Ectodermal cell (in vitro differentiated cells): Measurements from ENCODE around the gene SAP25.
"Not testable (repeated sequence)": the region's sequence is repeated elsewhere in the genome, so short reads cannot be mapped to it uniquely, and the experiment has no call there.

Source experiments
- H3K27ac ChIP-seq: 2 replicates; pipeline ENCODE4 v1.7.0; 2013; ENCODE audit warnings: mild to moderate bottlenecking, low read depth, low read length; ENCODE audit not compliant: insufficient read depth, poor library complexity, severe bottlenecking
- H3K27me3 ChIP-seq: 2 replicates; pipeline ENCODE4 v1.7.0; 2013; ENCODE audit warnings: mild to moderate bottlenecking, low read length; ENCODE audit not compliant: insufficient read depth, control insufficient read depth, poor library complexity, severe bottlenecking
- H3K36me3 ChIP-seq: one replicate; pipeline ENCODE4 v1.7.0; 2013; ENCODE audit warnings: low read length; ENCODE audit not compliant: control insufficient read depth, insufficient read depth
- H3K4me1 ChIP-seq: one replicate; pipeline ENCODE4 v1.7.0; 2013; ENCODE audit warnings: low read length; ENCODE audit not compliant: control insufficient read depth, insufficient read depth
- H3K4me3 ChIP-seq: 2 replicates; pipeline ENCODE4 v1.7.0; 2013; ENCODE audit warnings: low read depth, low read length, control low read depth; ENCODE audit not compliant: insufficient read depth
- H3K9me3 ChIP-seq: 2 replicates; pipeline ENCODE4 v1.7.0; 2013; ENCODE audit warnings: mild to moderate bottlenecking, low read length, moderate library complexity; ENCODE audit not compliant: control insufficient read depth
- WGBS, 2 experiments: methylation state at CpG; one replicate each; pipeline ENCODE4 v1.1.7; 2013; ENCODE audit warnings: missing lambda C conversion rate in 2 of 2; 5-methylcytosine and 5-hydroxymethylcytosine counted together

SAP25 gene

DNA sequence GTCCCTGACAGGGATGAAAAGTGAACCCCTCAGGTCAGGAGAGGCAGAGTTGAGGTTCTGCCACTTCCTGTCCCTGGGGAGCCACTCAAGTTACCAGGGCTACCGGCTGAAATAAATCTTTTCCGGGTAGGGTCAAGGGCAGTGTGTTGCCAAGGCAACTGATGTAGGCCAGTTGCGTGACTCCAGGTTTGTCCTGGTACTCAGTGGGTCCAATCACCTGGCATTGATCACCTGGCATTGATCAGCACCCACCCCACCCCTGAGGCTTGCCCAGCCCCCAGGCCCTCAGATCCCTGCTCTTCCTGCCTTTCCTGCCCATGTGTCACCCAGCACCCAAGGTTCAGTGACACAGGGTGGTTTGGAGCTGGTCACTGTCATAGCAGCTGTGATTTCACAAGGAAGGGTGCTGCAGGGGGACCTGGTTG lies 5.9 kb downstream of the SAP25 start:
- H3K4me3 ChIP-seq: no peak overlapping the region
- no peaks in the 10 kb centered on the region for H3K36me3 ChIP-seq
- H3K27ac ChIP-seq: no peak overlapping the region
- H3K9me3 ChIP-seq: no peaks in the 10 kb centered on the region
- peaks cover 37% of the 10 kb centered on the region for H3K4me1 ChIP-seq
- 83 to 86% methylated on average over 3 of the region's 3 CpGs for WGBS, 2 experiments
- peaks cover 18% of the 10 kb centered on the region for H3K27me3 ChIP-seq

DNA sequence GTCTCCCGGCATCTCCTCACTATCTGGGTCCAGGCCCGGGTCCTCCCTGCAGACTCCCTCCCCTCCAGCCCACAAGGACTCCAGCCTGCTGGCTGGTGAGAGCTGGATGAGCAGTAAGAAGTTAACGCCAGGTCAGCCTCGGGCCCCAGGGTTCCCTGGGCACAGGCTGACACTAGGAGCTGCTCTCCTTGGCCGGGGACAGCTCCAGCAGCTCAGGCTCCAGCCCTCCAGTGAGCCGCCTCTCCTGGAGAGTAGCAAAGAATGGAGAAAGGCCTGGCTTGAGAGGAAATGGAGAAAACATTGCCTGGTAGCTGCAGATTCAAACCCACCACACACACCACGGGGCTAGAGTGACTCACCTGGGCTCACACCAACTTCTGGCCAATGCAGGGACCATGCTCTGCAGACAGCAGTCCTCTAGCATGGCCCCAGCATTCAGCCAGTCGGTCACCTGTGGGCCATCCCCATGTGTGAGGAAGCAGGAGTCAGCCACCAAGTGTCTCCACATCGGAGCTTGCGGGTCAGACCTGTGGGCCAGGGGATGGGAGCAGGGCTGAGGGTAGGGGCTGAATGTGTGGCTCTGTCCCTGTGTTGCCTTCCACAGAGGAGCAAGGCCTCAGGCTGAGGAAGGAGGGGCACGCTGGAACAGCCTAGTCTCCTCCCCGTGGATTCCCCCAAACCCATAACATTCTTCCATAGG lies 6.5 kb downstream of the SAP25 start:
- no peaks in the 10 kb centered on the region for H3K36me3 ChIP-seq
- no peak overlapping the region for H3K4me3 ChIP-seq
- peaks cover 18% of the 10 kb centered on the region for H3K27me3 ChIP-seq
- H3K27ac ChIP-seq: no peak overlapping the region
- peaks cover 34% of the 10 kb centered on the region for H3K4me1 ChIP-seq
- 82 to 84% methylated on average over 12 of the region's 12 CpGs for WGBS, 2 experiments
- no peaks in the 10 kb centered on the region for H3K9me3 ChIP-seq

- no peaks in the 10 kb centered on the region for H3K9me3 ChIP-seq
- H3K27ac ChIP-seq: no peak overlapping the region
- H3K4me3 ChIP-seq: no peak overlapping the region
- H3K4me1 ChIP-seq: peaks cover 23% of the 10 kb centered on the region
- WGBS, 2 experiments: 93 to 95% methylated on average over 6 of the region's 6 CpGs
- no peaks in the 10 kb centered on the region for H3K36me3 ChIP-seq
- peaks cover 13% of the 10 kb centered on the region for H3K27me3 ChIP-seq
Measured at GRCh38 chr7:100566018-100566531, 7.6 kb downstream of the SAP25 start.

- Histone ChIP-seq H3K4me3 (no peak overlapping the region), H3K4me1 (peaks cover 15% of the 10 kb centered on the region), H3K9me3 (no peaks in the 10 kb centered on the region), H3K27ac (no peak overlapping the region), H3K27me3 (peaks cover 5% of the 10 kb centered on the region), H3K36me3 (no peaks in the 10 kb centered on the region)
- WGBS, 2 experiments: 92 to 93% methylated on average over 8 to 9 of the region's 11 CpGs
Measured at GRCh38 chr7:100565133-100565571, 8.5 kb downstream of the SAP25 start.

GRCh38 chr7:100564405-100564804 lies 9.3 kb downstream of the SAP25 start:
- H3K9me3 ChIP-seq, H3K36me3 ChIP-seq, H3K4me3 ChIP-seq, H3K4me1 ChIP-seq, H3K27ac ChIP-seq, H3K27me3 ChIP-seq: not testable (repeated sequence)
- WGBS, 2 experiments: 85 to 93% methylated on average over 6 of the region's 6 CpGs

GRCh38 chr7:100563809-100564400 lies 9.8 kb downstream of the SAP25 start:
- H3K27me3 ChIP-seq: no peaks in the 10 kb centered on the region
- no peaks in the 10 kb centered on the region for H3K9me3 ChIP-seq
- no peak overlapping the region for H3K4me3 ChIP-seq
- H3K36me3 ChIP-seq: no peaks in the 10 kb centered on the region
- WGBS, 2 experiments: 44 to 48% methylated on average over 12 of the region's 12 CpGs
- peaks cover 2% of the 10 kb centered on the region for H3K4me1 ChIP-seq
- H3K27ac ChIP-seq: no peak overlapping the region

- H3K36me3 ChIP-seq: no peaks in the 10 kb centered on the region
- no peak overlapping the region for H3K27ac ChIP-seq
- 93 to 95% methylated on average over 8 of the region's 8 CpGs for WGBS, 2 experiments
- no peaks in the 10 kb centered on the region for H3K27me3 ChIP-seq
- no peak overlapping the region for H3K4me3 ChIP-seq
- no peaks in the 10 kb centered on the region for H3K4me1 ChIP-seq
- H3K9me3 ChIP-seq: no peaks in the 10 kb centered on the region
Measured at GRCh38 chr7:100563100-100563564, 10.6 kb downstream of the SAP25 start.

DNA sequence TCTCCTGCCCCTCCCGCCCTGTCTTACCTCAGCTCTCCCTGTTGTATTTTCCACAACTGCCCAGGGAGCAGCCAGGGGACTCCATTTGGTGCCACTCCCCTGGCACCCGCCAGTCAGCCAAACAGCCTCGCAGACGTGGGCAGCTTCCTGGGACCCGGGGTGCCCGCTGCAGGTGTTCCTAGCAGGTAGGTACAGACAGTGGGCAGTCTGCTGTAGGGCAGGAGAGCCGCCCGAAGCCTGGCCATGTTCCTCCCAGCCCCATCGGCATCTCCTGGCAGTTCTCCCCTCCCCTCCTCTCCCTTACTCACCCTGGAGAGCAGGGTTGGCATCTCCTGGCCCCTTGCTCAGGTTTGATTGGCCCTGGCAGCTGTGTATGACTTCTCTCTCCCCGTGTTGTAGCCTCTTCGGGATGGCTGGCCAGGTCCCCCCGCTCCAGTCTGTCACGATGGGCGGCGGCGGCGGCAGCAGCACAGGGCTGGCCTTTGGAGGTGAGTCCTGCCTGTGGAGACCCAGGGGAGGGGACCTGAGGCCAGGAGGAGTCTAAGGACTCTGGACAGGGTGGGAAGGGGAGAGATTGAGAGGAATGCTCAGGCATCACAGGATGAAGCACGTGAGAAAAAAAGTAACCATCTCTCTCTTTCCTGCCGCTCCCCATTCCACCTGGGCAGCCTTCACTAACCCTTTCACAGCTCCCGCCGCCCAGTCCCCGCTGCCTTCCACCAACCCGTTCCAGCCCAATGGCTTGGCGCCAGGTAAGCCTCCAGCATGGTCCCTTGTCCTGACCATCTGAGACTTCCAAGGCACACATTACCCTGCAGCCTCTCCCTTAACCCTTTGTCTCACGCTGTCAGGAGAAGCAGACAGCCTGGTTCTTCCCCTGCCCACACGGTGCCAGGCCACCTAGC lies 11.3 kb downstream of the SAP25 start:
- Histone ChIP-seq H3K9me3 (no peaks in the 10 kb centered on the region), H3K27me3 (no peaks in the 10 kb centered on the region), H3K36me3 (no peaks in the 10 kb centered on the region), H3K4me3 (no peak overlapping the region), H3K4me1 (no peaks in the 10 kb centered on the region), H3K27ac (no peak overlapping the region)
- 93 to 94% methylated on average over 26 of the region's 26 CpGs for WGBS, 2 experiments

DNA sequence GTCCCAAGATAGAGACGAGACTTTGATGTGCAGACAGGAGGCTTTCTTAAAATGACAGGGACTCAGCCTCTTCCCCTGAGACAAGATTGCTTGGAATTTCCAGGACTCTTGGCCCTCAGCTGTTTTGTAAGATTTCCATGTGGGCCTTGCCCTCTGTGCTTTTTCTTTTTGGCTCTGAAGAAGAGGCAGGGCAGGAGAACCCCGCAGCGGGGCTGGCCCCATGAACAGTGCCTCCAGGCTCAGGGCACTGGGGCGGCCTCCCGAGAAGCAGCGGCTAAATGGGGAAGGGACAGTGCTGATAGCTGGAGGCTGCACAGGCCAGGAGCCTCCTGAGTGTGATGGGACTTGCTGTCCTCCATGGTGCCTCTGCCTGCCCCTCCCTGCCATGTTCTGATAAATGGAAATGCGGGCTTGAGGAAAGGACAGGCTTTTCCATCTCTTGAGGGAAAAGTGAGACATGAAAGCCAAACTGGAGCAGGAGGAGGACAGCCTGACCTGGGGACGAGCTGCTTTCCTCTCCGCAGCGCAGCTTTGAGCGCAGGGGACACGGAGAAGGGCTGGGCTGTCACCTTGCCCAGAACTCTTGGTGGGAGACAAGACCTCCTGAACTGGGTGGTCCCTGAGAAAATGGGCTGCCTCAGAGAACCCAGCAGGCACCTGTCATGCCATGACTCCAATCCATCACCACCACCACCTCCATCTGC lies 12.1 kb downstream of the SAP25 start:
- Histone ChIP-seq H3K9me3 (no peaks in the 10 kb centered on the region), H3K27ac (no peak overlapping the region), H3K36me3 (no peaks in the 10 kb centered on the region), H3K4me3 (no peak overlapping the region), H3K27me3 (no peaks in the 10 kb centered on the region), H3K4me1 (no peaks in the 10 kb centered on the region)
- 93 to 95% methylated on average over 12 of the region's 12 CpGs for WGBS, 2 experiments
